ENCODE data around the gene DIP2B.
"Not testable (repeated sequence)": the region's sequence is repeated elsewhere in the genome, so short reads cannot be mapped to it uniquely, and the experiment has no call there.

DIP2B gene

GRCh38 chr12:50477241-50477832 lies 27.4 kb upstream of the DIP2B start:
- no peak overlapping the region for H3K4me2 ChIP-seq
- no peak overlapping the region for H3K4me3 ChIP-seq (IDR thresholded peaks at IDR 0.05; ENCODE audit: insufficient read depth, low read depth, low read length)
- H3K27ac ChIP-seq: no peak overlapping the region
- H3K4me1 ChIP-seq (ENCODE audit: low read depth, poor library complexity, severe bottlenecking): no peaks in the 10 kb centered on the region
- H3K9ac ChIP-seq: no peak overlapping the region
- H3K27me3 ChIP-seq (ENCODE audit: insufficient read depth, low read depth): no peaks in the 10 kb centered on the region
- no peaks in the 10 kb centered on the region for H3K79me2 ChIP-seq (ENCODE audit: insufficient read depth, low read depth)
- no peak overlapping the region for H2AFZ ChIP-seq (ENCODE audit: low read depth)
- no peak for TF ChIP-seq CTCF (conservative IDR thresholded peaks at IDR 0.05; ENCODE audit: low read depth, low read length)
- H4K20me1 ChIP-seq (ENCODE audit: insufficient read depth): no peaks in the 10 kb centered on the region
- H3K36me3 ChIP-seq (ENCODE audit: insufficient read depth): no peaks in the 10 kb centered on the region; the same call in 1 of the 2 replicates

- Histone ChIP-seq H4K20me1 (ENCODE audit: insufficient read depth) (no peaks in the 10 kb centered on the region), H3K4me1 (ENCODE audit: low read depth, poor library complexity, severe bottlenecking) (no peaks in the 10 kb centered on the region)
- TF ChIP-seq CTCF (conservative IDR thresholded peaks at IDR 0.05; ENCODE audit: low read depth, low read length): no peak
Observed at GRCh38 chr12:50482571-50482970, 22.2 kb upstream of the DIP2B start.

GRCh38 chr12:50483488-50483887 lies 21.3 kb upstream of the DIP2B start:
- Histone ChIP-seq H3K4me1 (ENCODE audit: low read depth, poor library complexity, severe bottlenecking) (no peaks in the 10 kb centered on the region), H2AFZ (ENCODE audit: low read depth) (no peak overlapping the region), H3K27me3 (ENCODE audit: insufficient read depth, low read depth) (no peaks in the 10 kb centered on the region), H3K4me3 (IDR thresholded peaks at IDR 0.05; ENCODE audit: insufficient read depth, low read depth, low read length) (no peak overlapping the region), H3K27ac (no peak overlapping the region), H3K4me2 (no peak overlapping the region), H3K79me2 (ENCODE audit: insufficient read depth, low read depth) (no peaks in the 10 kb centered on the region), H4K20me1 (ENCODE audit: insufficient read depth) (no peaks in the 10 kb centered on the region), H3K9ac (no peak overlapping the region), H3K36me3 (ENCODE audit: insufficient read depth) (no peaks in the 10 kb centered on the region)
- TF ChIP-seq CTCF (conservative IDR thresholded peaks at IDR 0.05; ENCODE audit: low read depth, low read length): no peak

More at GRCh38 chr12:50482571-50482970, 22.2 kb upstream of the DIP2B start:
- no peaks in the 10 kb centered on the region for H3K27me3 ChIP-seq (ENCODE audit: insufficient read depth, low read depth)
- no peak overlapping the region for H3K27ac ChIP-seq
- no peaks in the 10 kb centered on the region for H3K36me3 ChIP-seq (ENCODE audit: insufficient read depth)
- H3K9ac ChIP-seq: no peak overlapping the region
- H3K4me3 ChIP-seq (IDR thresholded peaks at IDR 0.05; ENCODE audit: insufficient read depth, low read depth, low read length): no peak overlapping the region
- no peak overlapping the region for H2AFZ ChIP-seq (ENCODE audit: low read depth)
- no peak overlapping the region for H3K4me2 ChIP-seq
- no peaks in the 10 kb centered on the region for H3K79me2 ChIP-seq (ENCODE audit: insufficient read depth, low read depth)

GRCh38 chr12:50488801-50489200 lies 16.0 kb upstream of the DIP2B start:
- Histone ChIP-seq H3K36me3 (ENCODE audit: insufficient read depth) (no peaks in the 10 kb centered on the region), H3K27me3 (ENCODE audit: insufficient read depth, low read depth) (no peaks in the 10 kb centered on the region), H3K27ac (no peak overlapping the region), H2AFZ (ENCODE audit: low read depth) (no peak overlapping the region), H3K4me2 (no peak overlapping the region), H4K20me1 (ENCODE audit: insufficient read depth) (no peaks in the 10 kb centered on the region), H3K79me2 (ENCODE audit: insufficient read depth, low read depth) (no peaks in the 10 kb centered on the region), H3K9ac (no peak overlapping the region), H3K4me3 (IDR thresholded peaks at IDR 0.05; ENCODE audit: insufficient read depth, low read depth, low read length) (no peak overlapping the region), H3K4me1 (ENCODE audit: low read depth, poor library complexity, severe bottlenecking) (no peaks in the 10 kb centered on the region)
- no peak for TF ChIP-seq CTCF (conservative IDR thresholded peaks at IDR 0.05; ENCODE audit: low read depth, low read length)

- H3K4me2 ChIP-seq; H3K9ac ChIP-seq; H3K36me3 ChIP-seq (ENCODE audit: insufficient read depth); H3K27me3 ChIP-seq (ENCODE audit: insufficient read depth, low read depth); H4K20me1 ChIP-seq (ENCODE audit: insufficient read depth); H3K27ac ChIP-seq; H3K79me2 ChIP-seq (ENCODE audit: insufficient read depth, low read depth); H3K4me3 ChIP-seq (IDR thresholded peaks at IDR 0.05; ENCODE audit: insufficient read depth, low read depth, low read length); H2AFZ ChIP-seq (ENCODE audit: low read depth); H3K4me1 ChIP-seq (ENCODE audit: low read depth, poor library complexity, severe bottlenecking): not testable (repeated sequence)
Observed at GRCh38 chr12:50498119-50498518, 6.7 kb upstream of the DIP2B start.

All from KMS-11 (cell line).